ENCODE measurements around the gene MUC4.

- TF ChIP-seq CTCF (IDR thresholded peaks at IDR 0.05): no peak
- TF ChIP-seq EZH2 (IDR thresholded peaks at IDR 0.05): no peak
- TF ChIP-seq EZH2phosphoT487 (IDR thresholded peaks at IDR 0.05): no peak
Observed at GRCh38 chr3:195847055-195847950, 35.6 kb upstream of the MUC4 start.

All from neural progenitor cell (in vitro differentiated cells).